Tibial nerve (tissue), 4 donors: ENCODE results near the gene ALG1L2.
"Not testable (repeated sequence)": the region's sequence is repeated elsewhere in the genome, so short reads cannot be mapped to it uniquely, and the experiment has no call there.

Experiments used
- EP300 ChIP-seq, 2 donors: sonication (generic); formaldehyde crosslinking; IDR thresholded peaks; one replicate each; pipeline ENCODE4 v1.6.1; 2017; ENCODE audit warnings: antibody characterized with exemption in 2 of 2, mild to moderate bottlenecking in 1 of 2
- TF ChIP-seq, protein P1 (sequence below), 5 experiments: fragments of 200-600 bp in 3 of 5; fragments of 450-650 bp in 2 of 5; sonication (generic) in 3 of 5; IDR thresholded peaks; one replicate each; pipeline ENCODE4 v1.5.1; 2016 to 2019; ENCODE audit warnings: antibody characterized with exemption in 5 of 5, mild to moderate bottlenecking in 3 of 5, moderate library complexity in 2 of 5

- TF ChIP-seq, protein P1, sequence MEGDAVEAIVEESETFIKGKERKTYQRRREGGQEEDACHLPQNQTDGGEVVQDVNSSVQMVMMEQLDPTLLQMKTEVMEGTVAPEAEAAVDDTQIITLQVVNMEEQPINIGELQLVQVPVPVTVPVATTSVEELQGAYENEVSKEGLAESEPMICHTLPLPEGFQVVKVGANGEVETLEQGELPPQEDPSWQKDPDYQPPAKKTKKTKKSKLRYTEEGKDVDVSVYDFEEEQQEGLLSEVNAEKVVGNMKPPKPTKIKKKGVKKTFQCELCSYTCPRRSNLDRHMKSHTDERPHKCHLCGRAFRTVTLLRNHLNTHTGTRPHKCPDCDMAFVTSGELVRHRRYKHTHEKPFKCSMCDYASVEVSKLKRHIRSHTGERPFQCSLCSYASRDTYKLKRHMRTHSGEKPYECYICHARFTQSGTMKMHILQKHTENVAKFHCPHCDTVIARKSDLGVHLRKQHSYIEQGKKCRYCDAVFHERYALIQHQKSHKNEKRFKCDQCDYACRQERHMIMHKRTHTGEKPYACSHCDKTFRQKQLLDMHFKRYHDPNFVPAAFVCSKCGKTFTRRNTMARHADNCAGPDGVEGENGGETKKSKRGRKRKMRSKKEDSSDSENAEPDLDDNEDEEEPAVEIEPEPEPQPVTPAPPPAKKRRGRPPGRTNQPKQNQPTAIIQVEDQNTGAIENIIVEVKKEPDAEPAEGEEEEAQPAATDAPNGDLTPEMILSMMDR (IDR thresholded peaks at IDR 0.05), result not testable (repeated sequence)
- TF ChIP-seq EP300 (IDR thresholded peaks at IDR 0.05), result not testable (repeated sequence)
Measured at GRCh38 chr3:130052366-130052765, 29.3 kb upstream of the ALG1L2 start.
